Measurements from ENCODE around the gene ITK.

GRCh38 chr5:157280927-157281326, 100.3 kb downstream of the ITK start:
- TF ChIP-seq POLR2AphosphoS5 (IDR thresholded peaks at IDR 0.05; ENCODE audit: borderline replicate concordance, low read depth, low read length) (no peak), EZH2 (IDR thresholded peaks at IDR 0.05) (no peak), FOXP2 (optimal IDR thresholded peaks at IDR 0.05; ENCODE audit: control extremely low read depth, extremely low read length, insufficient read depth) (no peak)
